GM12878 (cell line): ENCODE results near the gene LSAMP. TPM values are rescaled to one million over a fixed set of nuclear protein-coding genes. Genes with fewer than 3 reads are reported as not detected.

Source experiments
- ATF7 ChIP-seq: fragments of 450-650 bp; IDR thresholded peaks from 2 replicates; pipeline ENCODE4 v1.6.1; 2016; ENCODE audit warnings: low read depth, mild to moderate bottlenecking
- BCLAF1 ChIP-seq: fragments of 450-650 bp; IDR thresholded peaks from 2 replicates; pipeline ENCODE4 v1.6.1; 2017; ENCODE audit warnings: antibody characterized with exemption, mild to moderate bottlenecking, moderate library complexity
- CREM ChIP-seq: IDR thresholded peaks from 2 replicates; pipeline ENCODE4 v1.6.1; 2014; ENCODE audit warnings: antibody characterized with exemption, low read depth
- E2F4 ChIP-seq: IDR thresholded peaks from 2 replicates; pipeline ENCODE4 v1.6.1; 2012; ENCODE audit warnings: low read depth, low read length, improper control_type of control experiment
- EED ChIP-seq: sonication (generic); IDR thresholded peaks from 2 replicates; pipeline ENCODE4 v1.6.1; 2016; ENCODE audit warnings: antibody characterized with exemption, low read depth
- ETV6 ChIP-seq, 2 experiments: fragments of 450-650 bp in 1 of 2; IDR thresholded peaks in 1 of 2; conservative IDR thresholded peaks in 1 of 2; 2 replicates each; pipeline ENCODE4 v1.6.1; 2014; ENCODE audit warnings: antibody characterized with exemption in 1 of 2, borderline replicate concordance in 1 of 2, low read depth in 1 of 2, mild to moderate bottlenecking in 1 of 2, moderate library complexity in 1 of 2
- GATAD2B ChIP-seq: fragments of 450-650 bp; conservative IDR thresholded peaks from 2 replicates; pipeline ENCODE4 v1.6.1; 2017; ENCODE audit warnings: low read depth, mild to moderate bottlenecking, moderate library complexity
- HDAC2 ChIP-seq: fragments of 200-600 bp; sonication (generic); IDR thresholded peaks from 2 replicates; pipeline ENCODE4 v1.6.1; 2017
- IKZF1 ChIP-seq: fragments of 450-650 bp; conservative IDR thresholded peaks from 2 replicates; pipeline ENCODE4 v1.6.1; 2017; ENCODE audit warnings: antibody characterized with exemption, mild to moderate bottlenecking
- NFIC ChIP-seq: IDR thresholded peaks from 2 replicates; pipeline ENCODE4 v1.6.1; 2012; ENCODE audit warnings: low read depth, mild to moderate bottlenecking, inconsistent platforms, low read length, moderate library complexity
- NFYB ChIP-seq: IDR thresholded peaks from 2 replicates; pipeline ENCODE4 v1.6.1; 2011; ENCODE audit warnings: low read depth, mild to moderate bottlenecking, low read length, improper control_type of control experiment, moderate library complexity; ENCODE audit not compliant: insufficient read depth
- NR2C1 ChIP-seq: fragments of 450-650 bp; IDR thresholded peaks from 2 replicates; pipeline ENCODE4 v1.6.1; 2017; ENCODE audit warnings: antibody characterized with exemption, mild to moderate bottlenecking, moderate library complexity
- RELB ChIP-seq: fragments of 450-650 bp; IDR thresholded peaks from 2 replicates; pipeline ENCODE4 v1.6.1; 2017; ENCODE audit warnings: low read depth, mild to moderate bottlenecking, moderate library complexity
- SIX5 ChIP-seq: IDR thresholded peaks from 2 replicates; pipeline ENCODE4 v1.6.1; 2011; ENCODE audit warnings: mild to moderate bottlenecking, low read depth, low read length, moderate library complexity; ENCODE audit not compliant: severe bottlenecking
- SMARCA5 ChIP-seq: fragments of 450-650 bp; IDR thresholded peaks from 2 replicates; pipeline ENCODE4 v1.6.1; 2017; ENCODE audit warnings: mild to moderate bottlenecking
- SREBF2 ChIP-seq: IDR thresholded peaks from 2 replicates; pipeline ENCODE4 v1.6.1; 2012; ENCODE audit warnings: mild to moderate bottlenecking, low read length
- TCF3 ChIP-seq: IDR thresholded peaks from 2 replicates; pipeline ENCODE4 v1.6.1; 2012; ENCODE audit warnings: low read depth, mild to moderate bottlenecking, low read length, borderline replicate concordance; ENCODE audit not compliant: insufficient read depth
- USF1 ChIP-seq: IDR thresholded peaks from 2 replicates; pipeline ENCODE4 v1.6.1; 2011; ENCODE audit warnings: borderline replicate concordance, low read depth, mild to moderate bottlenecking, moderate library complexity, mixed read lengths, low read length; ENCODE audit not compliant: insufficient read depth; ENCODE audit errors: extremely low read length
- YY1 ChIP-seq: IDR thresholded peaks from 2 replicates; pipeline ENCODE4 v1.6.1; 2011; ENCODE audit warnings: low read depth, mild to moderate bottlenecking, low read length
- ZBTB33 ChIP-seq: fragments of 450-650 bp; IDR thresholded peaks from 2 replicates; pipeline ENCODE4 v1.6.1; 2017; ENCODE audit warnings: mild to moderate bottlenecking
- ZNF217 ChIP-seq: fragments of 450-650 bp; IDR thresholded peaks from 2 replicates; pipeline ENCODE4 v1.6.1; 2017; ENCODE audit warnings: antibody characterized with exemption, mild to moderate bottlenecking
- ZNF384 ChIP-seq: IDR thresholded peaks from 2 replicates; pipeline ENCODE4 v1.6.1; 2012; ENCODE audit warnings: low read depth, mild to moderate bottlenecking, low read length, improper control_type of control experiment, borderline replicate concordance
- polyA plus RNA-seq, 11 experiments: library from polyadenylated mRNA; depleted of rRNA in 4 of 11; unstranded in 6 of 11; stranded (reverse) in 5 of 11; fragments of >200 nt; fragmentation: Nextera tagmentation in 4 of 11; fragmentation: Illumina TruSeq in 1 of 11; extraction: Ambion mirVana in 4 of 11; extraction: Trizol in 1 of 11; gene quantifications; 1 replicate in 1 of 11; 2 replicates in 10 of 11; pipeline versions ENCODE4 v1.2.1 to v1.2.3, GENCODE V29; 2011 to 2016; ENCODE audit warnings: inconsistent platforms in 2 of 11, missing spikeins in 2 of 11, low read depth in 1 of 11
- total RNA-seq, 4 experiments: library from RNA; depleted of rRNA in 3 of 4; stranded (reverse); fragments of >200 nt in 3 of 4; fragmentation: Illumina TruSeq in 1 of 4; extraction: Trizol in 1 of 4; gene quantifications; 2 replicates each; pipeline versions ENCODE4 v1.2.1 to v1.2.3, GENCODE V29; 2013 to 2021

LSAMP gene
- total and polyA plus RNA-seq, 10 of the 15 experiments (the other 5 are each of a cell fraction or from before 2014, with no cell fraction given), result 2.0 to 12.7 (median 6.5) TPM

- no peak for TF ChIP-seq BCLAF1
- TF ChIP-seq EED, result peak; percentile 18; the same call in 1 of the 2 replicates
- no peak for TF ChIP-seq NR2C1
- peak; percentile 38; the same call in 1 of the 2 replicates for TF ChIP-seq NFYB
- TF ChIP-seq USF1, result no peak
- no peak for TF ChIP-seq HDAC2
- no peak for TF ChIP-seq NFIC
- TF ChIP-seq ETV6 (conservative IDR thresholded peaks at IDR 0.05 in 1 of 2, IDR thresholded peaks at IDR 0.05 in 1 of 2; ENCODE audit: borderline replicate concordance in 1 of 2, low read depth in 1 of 2), result no peak
- TF ChIP-seq SREBF2, result no peak
- TF ChIP-seq SIX5, result no peak
- peak; percentile 84 for TF ChIP-seq IKZF1
- TF ChIP-seq CREM, result peak; percentile 62
- no peak for TF ChIP-seq ZNF217
- peak; percentile 77 for TF ChIP-seq YY1
- TF ChIP-seq ATF7, result no peak
- TF ChIP-seq GATAD2B, result peak; percentile 42; the same call in 1 of the 2 replicates
- TF ChIP-seq ZNF384, result no peak
- TF ChIP-seq E2F4, result 0 out of 2 replicates have a peak, but pooled peaks have one; percentile 33
- TF ChIP-seq TCF3, result peak; percentile 93
- TF ChIP-seq SMARCA5, result peak; percentile 91
- no peak for TF ChIP-seq ZBTB33
- TF ChIP-seq RELB, result no peak
These were observed 661.1 kb downstream of the LSAMP start (continued) for GRCh38 chr3:115783938-115784738.
